ENCODE results near the gene ZFP91. TPM values are rescaled to one million over a fixed set of nuclear protein-coding genes. Genes with fewer than 3 reads are reported as not detected.
A peak's percentile ranks its signal among the peaks of the same experiment; 100 is the strongest.

Gene ZFP91
- polyA plus RNA-seq, 1 of the 3 experiments (the other 2 are of a cell fraction), result 12.2 TPM

- Histone ChIP-seq H3K9me2 (no peaks in the 10 kb centered on the region), H2AFZ (ENCODE audit: low read depth) (peak overlapping the region; percentile 78), H3K79me2 (ENCODE audit: insufficient read depth) (peaks cover 56% of the 10 kb centered on the region), H3K27ac (ENCODE audit: low read depth in 2 of 2, low read length in 1 of 2) (peak overlapping the region; percentile 100), H3K9ac (peak overlapping the region; percentile 100), H3F3A (replicated peaks; ENCODE audit: insufficient read depth) (peaks cover 47% of the 10 kb centered on the region), H4K20me1 (ENCODE audit: insufficient read depth) (peaks cover 25% of the 10 kb centered on the region), H3K27me3 (ENCODE audit: insufficient read depth) (no peaks in the 10 kb centered on the region), H3K4me2 (peak overlapping the region; percentile 94), H3K4me3 (ENCODE audit: low read depth in 2 of 2, low read length in 1 of 2) (peak overlapping the region; percentile 90 to 97), H3K9me3 (no peaks in the 10 kb centered on the region), H3K36me3 (replicated peaks in 1 of 2; ENCODE audit: control insufficient read depth in 1 of 2, insufficient read depth in 2 of 2, low read length in 1 of 2) (peaks cover 9 to 11% of the 10 kb centered on the region in 2 experiments), H3K4me1 (ENCODE audit: control insufficient read depth in 1 of 2, insufficient read depth in 2 of 2, low read depth in 1 of 2, low read length in 1 of 2) (peaks cover 15 to 55% of the 10 kb centered on the region in 2 experiments)
- TF ChIP-seq USF2 (IDR thresholded peaks at IDR 0.05; ENCODE audit: borderline replicate concordance, low read depth, low read length), result no peak
- no peak for TF ChIP-seq EP300 (IDR thresholded peaks at IDR 0.05; ENCODE audit: borderline replicate concordance in 1 of 2, low read depth in 1 of 2, low read length in 1 of 2)
- TF ChIP-seq RFX5 (IDR thresholded peaks at IDR 0.05; ENCODE audit: low read length), result 0 out of 2 replicates have a peak, but pooled peaks have one; percentile 14
- TF ChIP-seq CHD2 (IDR thresholded peaks at IDR 0.05; ENCODE audit: low read length, partially characterized antibody), result peak; percentile 93
- TF ChIP-seq JUND (IDR thresholded peaks at IDR 0.05), result 0 out of 2 replicates have a peak, but pooled peaks have one; percentile 0
- peak; percentile 94 for TF ChIP-seq NRF1 (IDR thresholded peaks at IDR 0.05; ENCODE audit: low read depth, low read length)
- TF ChIP-seq RXRA (IDR thresholded peaks at IDR 0.05; ENCODE audit: borderline replicate concordance, low read depth), result no peak
- peak; percentile 97 for TF ChIP-seq GABPA (IDR thresholded peaks at IDR 0.05; ENCODE audit: low read depth)
- TF ChIP-seq ZBTB33 (IDR thresholded peaks at IDR 0.05; ENCODE audit: borderline replicate concordance, low read depth), result peak; percentile 31; the same call in 1 of the 2 replicates
- TF ChIP-seq TEAD4 (IDR thresholded peaks at IDR 0.05; ENCODE audit: borderline replicate concordance, insufficient read depth), result no peak
- TF ChIP-seq TAF1 (IDR thresholded peaks at IDR 0.05; ENCODE audit: borderline replicate concordance, low read depth, low read length), result 0 out of 2 replicates have a peak, but pooled peaks have one; percentile 3
- no peak for TF ChIP-seq FOXM1 (IDR thresholded peaks at IDR 0.05; ENCODE audit: low read depth)
- TF ChIP-seq TCF12 (IDR thresholded peaks at IDR 0.05), result peak; percentile 10; the same call in 1 of the 2 replicates
- TF ChIP-seq FOSL2 (IDR thresholded peaks at IDR 0.05; ENCODE audit: borderline replicate concordance, low read depth), result no peak
- 0 out of 2 replicates have a peak, but pooled peaks have one; percentile 3 for TF ChIP-seq PBX3 (IDR thresholded peaks at IDR 0.05)
- TF ChIP-seq MAX (IDR thresholded peaks at IDR 0.05; ENCODE audit: low read depth), result peak; percentile 57; the same call in 1 of the 2 replicates
- peak; percentile 36; the same call in 1 of the 2 replicates for TF ChIP-seq SIN3A (IDR thresholded peaks at IDR 0.05; ENCODE audit: borderline replicate concordance, low read depth, low read length)
- peak; percentile 95 for TF ChIP-seq YY1 (IDR thresholded peaks at IDR 0.05; ENCODE audit: low read depth)
- peak; percentile 71 for TF ChIP-seq MXI1 (IDR thresholded peaks at IDR 0.05; ENCODE audit: low read depth, low read length)
- peak; percentile 77 for TF ChIP-seq ELF1 (IDR thresholded peaks at IDR 0.05)
- CTCF ChIA-PET, result interaction anchor here (0.9 to 4.1 kb wide), 12 partner anchors 11 to 115 kb away, joined by 3 to 26 read pairs (median 4); no protein-coding TSS in a partner anchor
- POLR2A ChIA-PET, result interaction anchor here (0.7 kb wide), 1 partner anchor 18 kb away, joined by 3 read pairs; no protein-coding TSS in a partner anchor
- DNase-seq, result peak; percentile 77
- under 1% methylated on average over 33 of the region's 33 CpGs for WGBS (ENCODE audit: low lambda C conversion rate)
Measured at GRCh38 chr11:58578136-58578634, 678 bp upstream of the ZFP91 start.
